Activated T-helper 1 cell treated with anti-CD3 and anti-CD28 coated beads, Interleukin-12 subunit alpha, Interleukin-12 subunit beta, Interleukin-2, Interleukin-4 antibody, amounts not matched to agents 30 ng/mL and 10 ng/mL and 1 ng/mL, durations not matched to agents 14 hours and 24 hours and 36 hours (primary cell): ENCODE measurements around the gene SHANK2. TPM values are rescaled to one million over a fixed set of nuclear protein-coding genes. Genes with fewer than 3 reads are reported as not detected.

Source experiments
- DNase-seq: peaks from one replicate; pipeline ENCODE4 v3.0.0; 2021; ENCODE audit warnings: low spot score
- H3K27ac Mint-ChIP-seq: one replicate; pipeline ENCODE4 v1.8.0; 2021; ENCODE audit warnings: mild to moderate bottlenecking, mixed read lengths
- H3K27me3 Mint-ChIP-seq: one replicate; pipeline ENCODE4 v1.8.0; 2022; ENCODE audit warnings: mild to moderate bottlenecking, moderate library complexity, mixed read lengths; ENCODE audit not compliant: insufficient read depth
- H3K36me3 Mint-ChIP-seq: one replicate; pipeline ENCODE4 v1.8.0; 2021; ENCODE audit warnings: low read depth, mixed read lengths
- H3K4me1 Mint-ChIP-seq: one replicate; pipeline ENCODE4 v1.8.0; 2021; ENCODE audit warnings: low read depth, mixed read lengths
- H3K4me3 Mint-ChIP-seq: one replicate; pipeline ENCODE4 v1.8.0; 2021; ENCODE audit warnings: mild to moderate bottlenecking, moderate library complexity, mixed read lengths
- H3K9me3 Mint-ChIP-seq: one replicate; pipeline ENCODE4 v1.8.0; 2021; ENCODE audit warnings: mixed read lengths
- intact Hi-C: fragments of 100-400 bp; cut with micrococcal nuclease; formaldehyde crosslinking; loops from one replicate; pipeline ENCODE4 v1.15.1; 2024
- total RNA-seq: library from RNA; stranded (reverse); gene quantifications from 2 replicates; pipeline ENCODE4 v1.2.3, GENCODE V29; 2022

SHANK2 gene
- total RNA-seq, 1 donor from 2014 or later: not detected

DNA sequence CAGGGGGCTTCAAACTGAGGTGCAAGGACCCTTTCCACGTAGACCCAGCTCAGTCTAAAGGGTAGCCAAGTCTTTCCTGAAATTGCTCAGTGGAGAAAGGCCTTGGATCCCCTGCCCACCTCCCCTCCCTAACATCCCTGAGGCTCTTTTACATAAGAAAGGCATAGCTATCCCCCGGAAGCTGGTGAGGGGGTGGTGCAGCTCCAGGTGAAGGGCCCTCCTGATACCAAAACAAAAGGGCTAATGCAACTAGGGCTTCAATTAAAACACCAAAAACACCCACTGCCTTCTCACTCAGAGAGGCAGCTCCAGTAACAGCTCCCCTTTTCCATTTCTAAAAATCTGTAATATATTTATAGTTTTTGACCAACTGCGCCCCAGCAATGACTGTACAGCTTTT, 5.8 kb downstream of the SHANK2 start:
- no peak overlapping the region for H3K4me3 Mint-ChIP-seq
- H3K4me1 Mint-ChIP-seq: no peaks in the 10 kb centered on the region
- H3K27me3 Mint-ChIP-seq: peaks cover 27% of the 10 kb centered on the region
- H3K36me3 Mint-ChIP-seq: no peaks in the 10 kb centered on the region
- no peak for DNase-seq
- intact Hi-C loops: no loop called here
- H3K9me3 Mint-ChIP-seq: no peaks in the 10 kb centered on the region
- H3K27ac Mint-ChIP-seq: no peak overlapping the region

DNA sequence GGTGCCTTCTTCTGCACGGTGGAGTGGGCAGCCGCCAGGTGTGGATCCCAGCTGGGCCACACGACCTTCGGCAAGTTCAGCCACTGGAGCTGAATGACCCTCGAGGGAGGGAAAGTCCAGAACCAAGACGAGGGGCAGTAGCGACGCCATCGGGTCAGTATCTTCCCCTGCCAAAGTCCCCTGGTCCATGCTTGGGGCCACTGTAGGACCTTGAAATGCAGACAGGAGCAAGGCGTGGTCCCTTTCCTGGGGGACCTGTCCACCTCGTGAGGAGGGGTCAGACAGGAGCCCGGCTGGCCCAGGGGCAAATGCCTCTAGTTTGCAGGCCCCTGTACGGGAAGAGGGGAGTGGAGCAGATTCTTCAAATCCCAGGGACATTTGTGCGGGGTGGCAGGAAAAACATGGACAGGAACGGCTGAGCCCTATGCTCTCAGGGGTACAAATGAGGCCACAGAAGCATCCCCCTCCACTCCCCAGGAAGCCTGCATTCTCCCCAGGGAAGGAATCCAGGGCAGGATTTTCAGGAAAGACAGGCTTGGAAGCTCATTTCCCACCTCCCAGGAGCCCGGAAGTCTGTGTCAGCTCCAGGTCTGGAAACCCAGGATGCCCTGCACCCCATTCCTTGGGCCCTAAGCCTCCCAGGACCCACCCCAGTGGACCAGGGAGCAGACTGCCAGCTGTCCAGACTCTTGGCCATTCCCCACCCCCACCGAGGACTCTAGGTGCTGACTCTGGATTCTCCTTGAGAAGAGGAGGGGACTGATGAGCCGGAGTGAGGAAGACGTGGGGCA, 6.6 kb downstream of the SHANK2 start:
- no peak for DNase-seq
- H3K9me3 Mint-ChIP-seq: no peaks in the 10 kb centered on the region
- no peaks in the 10 kb centered on the region for H3K36me3 Mint-ChIP-seq
- H3K27ac Mint-ChIP-seq: no peak overlapping the region
- intact Hi-C loops: no loop called here
- H3K27me3 Mint-ChIP-seq: peaks cover 25% of the 10 kb centered on the region
- H3K4me1 Mint-ChIP-seq: peaks cover 5% of the 10 kb centered on the region
- H3K4me3 Mint-ChIP-seq: no peak overlapping the region

DNA sequence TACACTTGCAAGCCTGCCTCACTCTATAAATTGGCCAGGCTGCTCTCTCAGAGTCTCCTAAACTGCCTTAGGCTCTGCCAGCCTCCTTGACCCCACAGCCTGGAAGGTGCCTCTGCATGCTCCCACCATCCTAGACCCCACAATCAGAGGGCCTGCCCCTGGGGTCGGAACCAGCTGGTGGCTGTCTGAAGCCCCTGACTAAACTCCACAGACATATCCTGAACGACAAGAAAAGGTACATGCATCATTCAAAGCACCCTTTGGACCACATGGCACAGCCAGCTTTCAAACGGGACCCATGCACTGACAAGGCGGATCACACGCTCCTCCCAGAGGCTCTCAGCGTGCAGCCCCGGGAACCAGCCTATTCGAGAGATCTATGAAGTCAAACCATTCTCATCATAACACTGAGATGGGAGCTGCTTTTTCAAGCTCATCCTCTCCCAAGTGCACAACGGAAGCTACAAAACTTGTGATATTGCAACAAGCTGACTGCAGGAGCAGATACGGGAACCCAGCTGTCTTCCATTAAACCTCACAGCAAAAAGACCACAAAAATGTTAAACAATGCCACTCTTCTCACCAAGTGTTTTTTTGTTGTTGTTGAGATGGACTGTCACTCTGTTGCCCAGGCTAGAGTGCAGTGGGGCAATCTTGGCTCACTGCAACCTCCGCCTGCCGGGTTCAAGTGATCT, 8.1 kb downstream of the SHANK2 start:
- H3K4me3 Mint-ChIP-seq: no peak overlapping the region
- H3K36me3 Mint-ChIP-seq: no peaks in the 10 kb centered on the region
- no peak for DNase-seq
- no peaks in the 10 kb centered on the region for H3K9me3 Mint-ChIP-seq
- intact Hi-C loops: no loop called here
- peaks cover 15% of the 10 kb centered on the region for H3K27me3 Mint-ChIP-seq
- peaks cover 6% of the 10 kb centered on the region for H3K4me1 Mint-ChIP-seq
- no peak overlapping the region for H3K27ac Mint-ChIP-seq

DNA sequence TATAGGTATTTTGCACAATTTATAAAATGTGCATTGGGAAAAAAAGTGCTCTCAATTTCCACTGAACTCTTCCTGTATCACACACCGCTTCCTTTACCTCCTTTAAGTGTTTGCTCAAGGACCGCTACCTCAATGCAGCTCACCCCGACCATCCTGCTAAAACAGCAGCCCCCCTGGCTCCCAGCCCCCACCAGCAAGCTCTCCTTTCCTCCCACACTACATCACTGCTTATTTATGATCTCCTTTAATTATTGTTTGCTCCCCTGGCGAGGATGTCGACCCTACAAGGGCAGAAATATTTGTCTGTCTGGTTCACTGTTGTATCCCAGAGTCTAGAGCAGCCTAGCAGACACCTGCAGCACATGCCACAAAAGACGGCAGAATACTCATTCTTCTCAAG, 10.0 kb downstream of the SHANK2 start:
- Mint-ChIP-seq H3K27ac (no peak overlapping the region), H3K27me3 (peaks cover 7% of the 10 kb centered on the region), H3K4me1 (peaks cover 6% of the 10 kb centered on the region), H3K4me3 (no peak overlapping the region), H3K9me3 (no peaks in the 10 kb centered on the region), H3K36me3 (no peaks in the 10 kb centered on the region)
- no peak for DNase-seq
- intact Hi-C loops: no loop called here

DNA sequence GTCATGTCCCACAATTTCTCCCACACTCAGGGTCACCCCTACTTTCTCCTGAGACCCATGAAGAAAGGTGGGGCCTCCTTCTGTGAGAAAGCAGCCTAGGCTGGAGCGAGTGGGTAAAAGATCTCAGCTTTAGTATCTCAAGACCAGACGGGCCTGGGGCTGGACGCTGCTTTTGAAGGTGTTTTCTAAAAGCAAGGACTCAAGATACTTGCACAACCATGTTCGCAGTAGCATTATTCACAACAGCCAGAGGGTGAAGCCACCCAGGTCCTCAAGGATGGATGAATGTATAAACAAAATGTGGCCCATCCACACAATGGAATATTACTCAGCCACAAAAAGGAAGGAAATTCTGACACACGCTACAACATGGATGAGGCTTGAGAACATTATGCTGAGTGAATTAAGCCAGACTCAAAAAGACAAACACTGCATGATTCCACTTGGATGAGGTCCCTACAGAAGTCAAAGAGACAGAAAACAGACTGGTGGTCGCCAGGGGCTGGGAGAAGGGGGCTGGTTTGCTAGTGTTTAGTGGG, 10.6 kb downstream of the SHANK2 start:
- Mint-ChIP-seq H3K27me3 (peaks cover 7% of the 10 kb centered on the region), H3K27ac (no peak overlapping the region), H3K4me3 (no peak overlapping the region), H3K36me3 (no peaks in the 10 kb centered on the region), H3K9me3 (no peaks in the 10 kb centered on the region), H3K4me1 (peaks cover 6% of the 10 kb centered on the region)
- intact Hi-C loops: no loop called here
- no peak for DNase-seq

DNA sequence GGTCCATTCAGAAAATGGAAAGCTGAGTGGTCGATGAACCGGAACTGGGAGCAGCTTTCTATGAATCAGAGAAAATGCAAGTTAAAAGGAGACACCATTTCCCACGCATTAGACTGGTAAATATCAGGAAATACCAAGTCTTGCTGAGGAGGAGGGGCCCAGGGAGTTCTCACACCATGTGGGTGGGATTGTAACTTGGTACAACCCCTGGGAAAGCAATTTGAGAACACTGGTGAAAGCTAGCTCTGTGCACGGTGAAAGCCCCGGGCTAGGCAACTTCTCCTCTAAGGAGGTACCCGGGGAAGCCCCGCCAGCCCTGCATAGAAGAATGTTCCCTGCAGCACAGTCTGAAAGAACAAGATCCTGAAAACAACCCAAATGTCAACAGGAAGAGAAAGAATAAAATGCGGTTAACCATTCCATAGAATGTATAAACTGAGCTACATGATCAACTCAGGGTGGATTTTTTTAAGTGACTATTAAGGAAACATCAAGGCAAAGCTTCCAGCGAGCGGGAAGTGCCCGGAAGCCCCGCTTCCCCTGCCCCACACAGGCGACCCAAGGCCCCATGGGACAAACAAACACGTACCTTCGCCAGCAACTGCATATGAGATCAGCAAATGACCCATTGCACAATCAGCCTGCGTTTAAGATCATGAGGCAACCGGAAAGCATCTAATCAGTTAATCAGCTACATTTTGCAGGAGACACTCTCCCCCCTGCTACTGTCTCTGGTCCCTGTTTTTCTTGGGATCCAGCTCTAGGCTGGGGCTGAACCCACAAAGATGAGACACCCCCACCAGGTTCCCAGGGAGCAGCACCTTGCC, 11.3 kb downstream of the SHANK2 start:
- Mint-ChIP-seq H3K27ac (no peak overlapping the region), H3K4me1 (peaks cover 6% of the 10 kb centered on the region), H3K4me3 (no peak overlapping the region), H3K27me3 (peaks cover 7% of the 10 kb centered on the region), H3K9me3 (no peaks in the 10 kb centered on the region), H3K36me3 (no peaks in the 10 kb centered on the region)
- DNase-seq: no peak
- intact Hi-C loops: no loop called here

DNA sequence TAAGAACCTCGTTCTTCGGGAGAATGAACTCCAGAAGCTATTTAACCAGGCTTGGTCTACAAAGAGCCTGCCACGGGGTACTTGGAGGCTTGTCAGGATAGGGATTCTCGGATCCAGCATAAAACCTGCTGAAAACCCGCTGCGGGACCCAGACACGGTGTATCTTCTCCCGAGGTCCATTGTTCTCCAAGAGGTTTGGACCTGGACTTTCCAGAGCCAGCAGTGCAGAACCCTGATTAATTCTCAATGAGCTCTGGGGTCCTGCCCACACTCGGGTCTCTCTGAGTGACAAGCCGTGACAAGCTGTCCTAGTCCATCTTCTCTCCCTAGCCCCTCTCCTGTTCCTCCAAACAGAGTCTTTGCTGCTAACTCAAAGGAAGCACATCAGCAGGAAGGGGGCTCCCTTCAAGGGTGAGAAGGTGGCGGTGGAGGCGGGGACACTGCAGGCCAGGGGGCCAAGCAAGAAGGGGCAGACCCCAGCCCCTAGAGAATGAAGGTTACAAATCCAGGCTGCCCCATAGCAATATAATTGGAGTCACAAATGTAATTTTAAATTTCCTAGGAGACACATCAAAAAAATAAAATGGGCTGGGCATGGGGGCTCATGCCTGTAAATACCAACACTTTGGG, 12.2 kb downstream of the SHANK2 start:
- Mint-ChIP-seq H3K4me3 (no peak overlapping the region), H3K9me3 (no peaks in the 10 kb centered on the region), H3K27me3 (peaks cover 7% of the 10 kb centered on the region), H3K36me3 (no peaks in the 10 kb centered on the region), H3K27ac (no peak overlapping the region), H3K4me1 (peaks cover 6% of the 10 kb centered on the region)
- DNase-seq: no peak
- intact Hi-C loops: no loop called here

DNA sequence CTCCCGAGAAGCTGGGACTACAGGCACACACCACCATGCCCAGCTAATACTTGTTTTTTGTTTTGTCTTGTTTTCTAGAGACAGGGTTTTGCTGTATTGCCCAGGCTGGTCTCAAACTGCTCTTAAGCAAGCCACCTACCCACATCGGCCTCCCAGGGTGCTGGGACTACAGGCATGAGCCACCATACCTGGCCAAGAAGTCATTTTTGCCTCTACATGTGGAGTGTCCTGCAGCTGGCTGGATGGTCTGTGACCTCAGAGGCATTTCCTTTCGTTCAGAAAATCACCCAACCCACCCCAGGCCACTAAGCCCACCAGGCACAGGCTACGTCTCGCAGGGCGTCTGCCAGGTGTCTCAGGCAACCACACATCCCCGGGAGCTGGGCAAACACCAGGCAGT, 12.8 kb downstream of the SHANK2 start:
- Mint-ChIP-seq H3K4me3 (no peak overlapping the region), H3K27ac (no peak overlapping the region)

DNA sequence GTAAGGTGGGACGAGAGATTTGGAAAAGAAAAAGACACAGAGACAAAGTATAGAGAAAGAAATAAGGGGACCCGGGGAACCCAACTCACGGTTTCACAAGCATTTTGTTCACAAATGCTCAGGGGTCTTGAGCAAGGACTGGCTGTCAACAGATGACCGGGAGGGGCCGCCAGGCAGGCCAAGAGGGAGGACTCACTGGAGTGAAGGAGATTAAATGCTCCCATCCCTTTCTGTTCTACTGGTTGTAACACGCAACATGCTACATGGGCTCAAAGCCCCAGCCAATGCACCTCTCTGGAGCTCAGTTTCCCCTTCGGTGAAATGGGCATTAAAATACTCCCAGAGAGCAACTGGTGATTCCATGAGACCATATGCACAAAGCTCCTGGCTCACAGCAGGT, 13.4 kb downstream of the SHANK2 start:
- Mint-ChIP-seq H3K4me1 (peaks cover 6% of the 10 kb centered on the region), H3K27ac (no peak overlapping the region), H3K27me3 (peaks cover 2% of the 10 kb centered on the region), H3K36me3 (no peaks in the 10 kb centered on the region), H3K4me3 (no peak overlapping the region), H3K9me3 (no peaks in the 10 kb centered on the region)
- intact Hi-C loops: no loop called here
- DNase-seq: no peak

More for the DNA sequence above, 12.8 kb downstream of the SHANK2 start:
- intact Hi-C loops: no loop called here
- no peaks in the 10 kb centered on the region for H3K9me3 Mint-ChIP-seq
- no peaks in the 10 kb centered on the region for H3K36me3 Mint-ChIP-seq
- DNase-seq: no peak
- peaks cover 6% of the 10 kb centered on the region for H3K4me1 Mint-ChIP-seq
- H3K27me3 Mint-ChIP-seq: peaks cover 7% of the 10 kb centered on the region

DNA sequence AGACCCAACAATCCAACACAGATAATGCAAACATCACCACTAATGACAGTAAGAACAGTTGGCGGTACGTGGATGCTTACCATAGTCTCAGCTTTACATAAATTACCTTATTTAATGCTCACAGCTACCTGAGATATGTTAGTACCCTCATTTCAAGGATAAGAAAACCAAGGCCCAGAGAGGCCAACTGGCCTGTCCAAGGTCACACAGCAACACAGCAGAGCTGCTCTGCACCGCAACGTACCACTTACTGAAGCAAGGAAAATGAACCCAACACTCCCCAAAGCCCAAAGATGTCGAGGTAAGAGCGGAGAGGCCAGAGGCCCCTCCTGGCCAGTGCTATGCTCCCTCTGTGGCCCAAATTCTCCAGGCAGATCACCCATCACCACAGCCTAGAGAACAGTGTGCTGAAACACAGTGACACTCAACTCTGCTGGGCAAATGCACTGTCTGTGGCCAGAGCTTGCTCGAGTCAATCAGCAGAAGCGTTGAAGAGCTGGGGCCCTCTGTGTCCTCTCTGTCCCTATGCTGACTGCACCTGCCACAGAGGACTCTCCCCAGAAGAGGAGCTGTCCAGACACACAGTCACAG, 14.0 kb downstream of the SHANK2 start:
- H3K27me3 Mint-ChIP-seq: peaks cover 2% of the 10 kb centered on the region
- H3K36me3 Mint-ChIP-seq: no peaks in the 10 kb centered on the region
- H3K27ac Mint-ChIP-seq: no peak overlapping the region
- intact Hi-C loops: no loop called here
- H3K4me1 Mint-ChIP-seq: peaks cover 6% of the 10 kb centered on the region
- H3K4me3 Mint-ChIP-seq: no peak overlapping the region
- no peaks in the 10 kb centered on the region for H3K9me3 Mint-ChIP-seq
- DNase-seq: no peak

DNA sequence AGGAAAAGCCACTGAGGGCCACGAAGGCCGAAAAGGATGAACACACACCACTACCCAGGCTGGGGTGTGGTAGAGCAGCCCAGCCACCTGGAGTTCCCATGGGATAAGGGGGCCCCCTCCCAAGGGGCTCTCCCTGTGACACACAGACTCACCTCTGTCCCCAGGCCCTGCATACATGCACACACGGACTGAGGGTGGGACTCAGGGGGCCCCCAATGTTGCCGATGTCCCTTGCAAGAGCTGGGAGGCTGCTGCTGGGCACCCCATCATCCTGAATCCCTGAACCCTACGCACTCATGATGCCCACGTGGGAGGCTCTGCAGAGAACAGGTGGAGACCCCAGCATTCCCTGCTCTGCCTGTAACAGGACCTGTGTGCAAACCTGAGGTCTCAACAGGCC, 14.5 kb downstream of the SHANK2 start:
- peaks cover 2% of the 10 kb centered on the region for H3K27me3 Mint-ChIP-seq
- no peak overlapping the region for H3K27ac Mint-ChIP-seq
- no peak for DNase-seq
- H3K36me3 Mint-ChIP-seq: no peaks in the 10 kb centered on the region
- no peaks in the 10 kb centered on the region for H3K9me3 Mint-ChIP-seq
- H3K4me3 Mint-ChIP-seq: no peak overlapping the region
- intact Hi-C loops: no loop called here
- H3K4me1 Mint-ChIP-seq: peaks cover 6% of the 10 kb centered on the region

DNA sequence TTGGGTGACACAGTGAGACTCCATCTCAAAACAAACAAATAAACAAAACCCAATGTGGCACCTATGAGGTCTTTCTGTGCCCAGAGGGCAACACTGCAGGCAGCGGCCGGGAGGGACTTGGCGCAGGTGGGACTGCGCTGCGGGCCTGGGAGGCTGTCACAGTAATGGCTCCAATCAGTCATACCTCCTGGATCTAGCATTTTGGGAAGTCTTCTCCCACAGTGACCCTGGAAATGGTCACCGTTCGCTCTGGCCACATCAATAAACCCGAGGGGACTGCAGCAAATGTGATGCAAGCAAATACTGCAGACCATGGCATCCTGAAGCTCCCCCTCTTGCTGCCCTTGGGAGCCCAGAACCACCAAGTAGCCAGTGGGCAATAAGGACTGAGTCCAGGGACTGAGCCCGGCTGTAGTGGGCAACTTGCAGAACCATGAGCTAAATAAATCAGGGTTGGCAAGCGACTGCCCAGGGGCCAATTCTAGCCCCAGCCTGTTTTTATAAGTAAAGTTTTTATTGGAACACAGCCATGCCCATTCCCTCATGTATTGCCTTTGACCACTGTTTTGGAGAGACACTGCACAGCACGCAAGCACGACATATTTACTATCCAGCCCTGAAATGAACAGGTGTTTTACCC, 15.4 kb downstream of the SHANK2 start:
- Mint-ChIP-seq H3K27ac (no peak overlapping the region), H3K4me3 (no peak overlapping the region), H3K4me1 (peaks cover 6% of the 10 kb centered on the region), H3K27me3 (peaks cover 2% of the 10 kb centered on the region), H3K9me3 (no peaks in the 10 kb centered on the region), H3K36me3 (no peaks in the 10 kb centered on the region)
- DNase-seq: no peak
- intact Hi-C loops: no loop called here
